Measurements from ENCODE around the gene ACBD6.

DNA sequence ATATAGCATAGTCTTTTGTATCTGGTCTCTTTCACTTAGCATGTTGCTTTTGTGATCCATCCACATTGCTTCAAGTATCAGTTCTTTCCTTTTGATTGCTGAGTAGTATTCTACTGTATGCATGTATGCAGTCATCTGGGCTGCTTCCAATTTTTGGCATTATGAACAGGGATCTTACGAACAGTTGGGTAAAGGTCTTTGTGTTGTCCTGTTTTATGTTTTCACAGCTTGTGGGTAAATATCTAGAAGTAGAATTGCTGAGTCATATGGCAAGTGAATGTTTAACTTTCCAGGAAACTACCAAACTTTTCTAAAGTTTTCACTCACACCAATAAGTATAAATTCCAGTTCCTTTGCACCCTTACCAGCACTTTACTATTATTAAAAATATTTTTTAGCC is 211.4 kb downstream of the ACBD6 start:
- TF ChIP-seq TAF1 (IDR thresholded peaks at IDR 0.05; ENCODE audit: borderline replicate concordance, low read depth, low read length) (no peak), POLR2A (IDR thresholded peaks at IDR 0.05; ENCODE audit: low read depth, low read length) (no peak)

All from GM12892 (cell line).